Posterior cingulate gyrus (tissue), 11 donors: ENCODE results near the gene ORC3.
"Not testable (repeated sequence)": the region's sequence is repeated elsewhere in the genome, so short reads cannot be mapped to it uniquely, and the experiment has no call there.

Source experiments
- DNase-seq, 10 donors: peaks; one replicate each; pipeline versions ENCODE4 v3.0.0 to v3.0.0-alpha.2; 2020 to 2021; ENCODE audit warnings: mixed read lengths in 3 of 10
- intact Hi-C: fragments of 100-400 bp; cut with DNase I; formaldehyde crosslinking; loops from one replicate; pipeline ENCODE4 v1.15.1; 2023

ORC3 gene

DNA sequence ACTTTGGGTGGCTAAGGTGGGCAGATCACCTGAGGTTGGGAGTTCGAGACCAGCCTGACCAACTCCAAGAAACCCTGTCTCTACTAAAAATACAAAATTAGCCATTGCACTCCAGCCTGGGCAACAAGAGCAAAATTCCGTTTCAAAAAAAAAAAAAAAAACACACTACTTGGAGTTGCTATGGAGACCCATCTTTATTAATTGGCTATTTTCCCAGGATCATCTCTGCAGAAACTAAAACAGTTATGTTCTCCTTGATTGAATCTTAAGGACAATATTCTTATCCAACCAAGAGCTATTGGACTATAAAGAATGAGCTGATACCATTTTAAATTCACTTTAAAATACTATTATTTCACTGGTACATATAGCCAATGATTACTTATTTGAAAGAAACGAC lies 97.4 kb downstream of the ORC3 start:
- intact Hi-C loops, result no loop called here
- DNase-seq, result no peak

DNA sequence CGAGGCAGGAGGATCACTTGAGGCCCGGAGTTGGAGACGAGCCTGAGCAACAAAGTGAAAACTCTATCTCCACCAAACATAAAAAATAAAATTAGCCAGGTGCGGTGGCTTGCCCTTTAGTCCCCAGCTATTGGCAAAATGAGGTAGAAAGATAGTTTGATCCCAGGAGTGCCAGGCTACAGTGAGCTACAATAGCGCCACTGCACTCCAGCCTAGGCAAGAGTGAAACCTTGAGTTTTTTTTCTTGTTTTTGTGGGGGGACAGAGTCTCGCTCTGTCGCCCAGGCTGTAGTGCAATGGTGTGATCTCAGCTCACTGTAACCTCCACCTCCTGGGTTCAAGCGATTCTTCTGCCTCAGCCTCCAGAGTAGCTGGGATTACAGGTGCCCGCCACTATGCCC lies 98.0 kb downstream of the ORC3 start:
- intact Hi-C loops, DNase-seq: not testable (repeated sequence)

DNA sequence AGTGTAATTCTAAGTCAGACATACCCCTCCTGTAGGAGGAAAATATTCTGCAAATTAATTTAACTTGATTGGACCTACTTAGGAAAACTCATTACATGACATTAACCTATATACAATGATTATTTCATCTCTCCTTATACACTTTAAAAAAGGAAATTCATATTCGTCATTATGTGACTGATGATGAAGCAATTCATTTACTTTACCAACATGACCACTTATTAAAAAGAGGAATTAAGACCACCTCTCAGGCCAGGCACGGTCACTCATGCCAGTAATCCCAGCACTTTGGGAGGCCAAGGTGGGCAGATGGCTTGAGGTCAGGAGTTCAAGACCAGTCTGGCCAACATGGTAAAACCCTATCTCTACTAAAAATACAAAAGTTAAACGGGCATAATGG lies 100.5 kb downstream of the ORC3 start:
- no peak for DNase-seq
- intact Hi-C loops, result no loop called here

DNA sequence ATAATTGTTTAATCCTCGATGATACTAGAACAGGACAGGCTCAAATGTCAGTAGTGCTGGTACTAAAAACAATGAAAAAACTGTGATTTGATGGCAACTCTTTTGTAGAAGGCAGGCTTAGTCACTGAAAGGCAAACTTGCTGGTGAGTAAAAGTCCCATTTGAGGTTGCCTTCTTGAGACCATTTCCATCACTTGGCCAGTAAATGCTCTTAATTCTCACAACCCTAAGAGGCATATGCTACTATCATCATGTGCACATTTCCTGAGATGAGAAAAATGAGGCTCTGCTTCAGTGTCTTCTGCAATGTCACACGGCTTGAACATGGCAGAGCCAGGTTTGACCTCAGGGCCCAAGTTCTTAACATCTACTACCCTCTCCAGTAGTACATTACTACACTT lies 102.2 kb downstream of the ORC3 start:
- no peak for DNase-seq
- intact Hi-C loops, result no loop called here

DNA sequence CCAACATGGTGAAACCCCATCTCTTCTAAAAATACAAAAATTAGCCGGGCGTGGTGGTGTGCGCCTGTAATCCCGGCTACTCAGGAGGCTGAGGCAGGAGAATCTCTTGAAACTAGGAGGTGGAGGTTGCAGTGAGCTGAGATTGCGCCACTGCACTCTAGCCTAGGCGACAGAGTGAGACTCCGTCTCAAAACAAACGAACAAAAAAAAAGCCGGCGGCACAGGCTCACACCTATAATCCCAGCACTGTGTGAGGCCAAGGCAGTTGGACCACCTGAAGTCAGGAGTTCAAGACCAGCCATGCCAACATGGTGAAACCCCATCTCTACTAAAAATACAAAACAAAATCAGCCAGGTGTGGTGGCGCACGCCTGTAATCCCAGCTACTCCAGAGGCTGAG lies 106.9 kb downstream of the ORC3 start:
- DNase-seq, intact Hi-C loops: not testable (repeated sequence)

DNA sequence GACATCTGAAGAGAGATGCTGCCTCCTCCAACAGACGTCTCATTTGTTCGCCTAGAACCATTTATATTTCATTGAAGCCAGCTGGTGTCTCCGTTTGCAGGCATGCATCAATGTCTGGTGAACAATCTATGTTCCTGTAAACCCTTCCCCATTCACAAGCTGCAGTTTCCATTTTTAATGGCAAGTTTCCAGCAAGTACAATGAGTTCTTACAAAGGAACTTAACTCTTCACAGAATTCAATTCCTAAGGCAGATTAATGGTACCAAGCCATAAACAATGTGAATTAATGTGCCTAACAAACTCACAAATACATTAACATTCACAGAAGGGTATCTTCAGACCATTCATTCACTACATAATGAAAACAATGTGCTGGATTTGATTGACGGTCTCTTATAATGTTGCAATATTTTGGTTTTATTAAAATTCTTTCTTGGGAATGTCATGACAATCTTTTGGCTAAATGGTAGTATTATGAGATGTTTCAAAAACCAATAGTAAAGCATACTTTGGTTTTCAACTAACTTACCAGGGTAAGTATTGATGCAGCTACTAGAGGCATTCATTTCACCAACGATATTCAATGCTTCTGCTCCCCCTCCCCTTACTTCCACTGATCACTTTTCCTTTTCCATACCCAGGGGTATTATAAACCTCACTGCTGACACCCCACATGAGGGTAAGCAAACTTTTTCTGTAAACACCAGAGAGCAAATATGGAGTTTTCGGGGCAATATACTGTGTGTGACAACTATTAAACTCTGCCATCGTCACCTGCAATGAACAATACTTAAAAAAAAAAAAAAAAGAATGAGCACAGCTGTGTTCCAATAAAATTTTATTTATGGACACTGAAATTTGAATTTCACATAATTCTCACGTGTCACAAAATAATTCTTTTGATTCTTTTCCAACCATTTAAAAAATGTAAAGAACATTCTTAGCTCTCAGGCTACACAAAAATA lies 107.9 kb downstream of the ORC3 start:
- no peak for DNase-seq
- intact Hi-C loops, result no loop called here

DNA sequence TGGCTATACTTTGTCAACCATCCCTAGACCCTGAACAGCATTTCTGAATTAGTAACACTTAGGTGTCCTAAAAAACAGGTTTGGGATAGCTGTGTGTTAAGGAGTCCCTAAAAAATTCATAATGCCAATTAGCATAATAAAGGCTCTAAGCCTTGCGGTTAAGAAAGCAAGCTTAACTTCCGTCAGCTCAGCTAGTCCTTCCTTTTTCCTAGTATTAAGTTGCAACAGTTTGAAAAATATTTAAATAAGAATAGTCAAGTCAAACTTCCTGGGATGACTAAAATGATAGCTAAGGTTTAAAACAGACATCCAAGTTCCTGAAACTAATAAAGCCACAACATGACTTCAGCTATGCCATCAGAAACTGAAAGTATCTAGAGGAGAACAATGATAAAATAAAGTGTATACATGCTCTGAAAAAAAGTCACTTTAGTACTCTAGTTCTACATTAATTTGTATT lies 108.6 kb downstream of the ORC3 start:
- intact Hi-C loops, result no loop called here
- no peak for DNase-seq

DNA sequence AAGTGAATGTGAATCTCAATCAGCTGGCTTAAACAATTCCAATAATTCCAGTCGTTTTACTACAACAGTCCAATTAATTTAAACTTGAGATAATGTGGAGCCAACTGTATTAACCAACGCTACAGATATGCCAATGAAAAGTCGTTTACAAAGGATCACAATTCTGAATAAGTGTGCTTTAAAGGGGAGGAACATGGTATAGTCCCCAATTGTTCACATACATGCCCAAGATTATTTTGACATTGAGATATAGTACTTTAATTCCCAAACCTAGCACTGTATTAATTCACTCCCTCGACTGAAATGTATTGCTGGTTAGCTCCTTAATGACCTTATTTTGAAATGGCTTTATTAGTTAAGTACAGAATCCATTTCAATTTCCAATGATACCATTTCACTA lies 109.6 kb downstream of the ORC3 start:
- DNase-seq, result no peak
- intact Hi-C loops, result no loop called here

DNA sequence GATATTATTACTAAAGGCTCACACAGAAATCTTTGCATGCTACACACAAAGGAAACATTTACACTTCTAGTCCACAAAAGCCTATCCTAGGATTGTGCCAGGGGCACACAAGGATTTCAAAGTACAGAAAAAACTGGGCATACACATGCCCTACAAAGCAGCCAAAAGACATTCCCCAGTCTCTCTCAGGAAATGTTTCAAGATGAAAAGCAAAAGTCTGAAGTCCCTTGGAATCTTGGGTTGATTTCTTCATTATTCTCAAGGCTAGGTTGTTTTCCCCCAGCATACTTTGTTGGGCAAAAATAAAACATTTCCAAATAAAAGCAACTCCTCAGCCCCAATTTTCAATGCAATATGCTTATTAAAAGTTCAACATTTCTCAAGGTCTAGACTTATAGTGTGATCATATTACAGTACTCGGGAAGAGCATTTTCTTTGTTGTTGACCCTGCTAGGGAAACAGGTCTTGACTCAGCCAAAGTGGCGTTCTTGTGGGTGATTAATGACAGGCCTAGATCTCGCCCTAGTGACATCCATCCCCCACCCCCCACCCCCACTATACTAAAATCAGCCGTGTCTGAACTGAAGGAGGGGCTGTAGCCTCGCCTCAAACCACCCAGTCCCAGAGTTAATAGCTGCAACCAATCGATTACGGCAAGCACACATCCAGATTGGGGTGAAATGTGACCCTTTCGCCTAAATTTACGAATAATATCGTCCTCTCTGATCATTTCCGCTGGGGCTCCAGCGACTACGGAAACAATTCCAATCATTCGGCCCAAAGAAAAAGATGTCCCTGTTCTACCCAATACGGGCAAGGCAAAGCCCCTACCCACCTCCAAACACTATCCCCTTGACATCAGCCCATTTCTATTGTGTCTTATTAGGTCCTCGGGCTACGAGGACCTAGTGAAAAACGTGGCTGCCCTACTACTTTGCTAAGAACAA lies 110.7 kb downstream of the ORC3 start:
- intact Hi-C loops, result loop anchor here (2.0 to 10.0 kb wide), 2 partner anchors 22 to 116 kb away; partner anchors contain the start of gene RARS2
- DNase-seq, result no peak

DNA sequence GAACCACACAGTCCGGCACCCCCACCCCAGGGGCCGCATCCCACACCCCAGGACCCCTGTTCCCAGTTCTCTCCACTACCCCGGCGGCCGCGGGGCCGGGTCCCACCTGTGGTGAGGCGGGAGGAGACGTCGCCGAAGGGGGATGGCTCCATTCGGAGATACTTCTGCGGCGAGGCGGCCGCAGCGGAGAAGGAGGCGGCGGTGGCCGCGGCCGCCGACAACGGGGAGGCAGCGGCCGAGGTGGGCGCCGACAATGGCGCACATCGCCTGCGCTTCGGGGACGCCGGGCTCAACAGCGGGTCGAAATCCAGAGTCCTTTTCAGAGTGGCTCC lies 111.4 kb downstream of the ORC3 start:
- intact Hi-C loops, result loop anchor here (2.0 to 10.0 kb wide), 2 partner anchors 21 to 117 kb away; partner anchors contain the start of gene RARS2
- peak in 4 of 10 donors; percentile 31 to 87 (median 72) for DNase-seq

DNA sequence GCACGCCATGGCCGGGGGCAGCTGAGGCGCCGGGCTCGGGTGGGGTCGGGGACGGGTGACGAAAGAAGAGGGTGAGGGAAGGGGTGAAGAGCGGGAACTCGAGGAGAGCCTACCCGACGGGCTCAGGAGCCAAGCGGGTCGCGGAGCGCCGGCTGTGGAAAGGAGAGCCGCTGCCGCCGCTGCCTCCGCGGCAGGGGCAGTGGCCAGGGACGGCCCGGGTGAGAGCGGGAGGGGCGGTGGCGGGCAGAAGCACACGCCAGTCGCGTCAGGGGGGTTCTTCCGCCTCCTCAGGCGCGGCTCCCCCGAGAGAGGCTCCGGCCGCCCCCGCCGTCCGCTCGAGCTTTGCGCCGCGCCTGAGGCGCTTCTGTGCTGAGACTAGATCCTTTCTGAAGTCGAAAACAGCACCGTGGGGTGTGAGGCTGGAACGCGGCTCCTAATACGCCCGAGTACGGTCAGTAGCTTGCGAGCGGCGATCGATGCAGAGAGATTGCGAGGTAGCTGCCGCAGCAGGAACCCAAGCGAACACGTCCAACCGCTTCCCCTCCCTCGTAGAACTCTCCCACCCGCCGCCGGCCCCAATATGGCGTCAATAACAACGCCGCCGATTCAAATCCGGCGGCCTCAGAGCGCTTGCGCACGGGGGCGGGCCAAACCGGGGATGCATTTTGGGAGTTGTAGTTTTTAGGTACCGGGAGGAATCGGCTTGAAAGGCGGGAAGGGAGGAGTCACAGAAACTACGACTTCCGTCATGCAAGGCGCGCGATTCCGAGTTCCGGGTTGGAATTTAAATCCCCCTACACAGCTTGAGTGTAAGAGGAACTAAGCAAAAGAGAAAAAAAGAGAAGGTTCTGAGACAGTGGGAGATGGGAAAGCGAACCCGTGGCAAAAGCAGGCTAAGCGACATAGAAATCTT lies 112.0 kb downstream of the ORC3 start, which contains the start of gene AKIRIN2:
AKIRIN2 (minus strand) TSS at position 558 of the 913 bp plus-strand sequence; CDS start at position 9, 549 bp downstream.
- peak; percentile 92 to 99 (median 96) for DNase-seq
- intact Hi-C loops, result loop anchor here (1.0 to 10.0 kb wide), 3 partner anchors 21 to 230 kb away; partner anchors contain the start of genes RARS2 and SLC35A1

DNA sequence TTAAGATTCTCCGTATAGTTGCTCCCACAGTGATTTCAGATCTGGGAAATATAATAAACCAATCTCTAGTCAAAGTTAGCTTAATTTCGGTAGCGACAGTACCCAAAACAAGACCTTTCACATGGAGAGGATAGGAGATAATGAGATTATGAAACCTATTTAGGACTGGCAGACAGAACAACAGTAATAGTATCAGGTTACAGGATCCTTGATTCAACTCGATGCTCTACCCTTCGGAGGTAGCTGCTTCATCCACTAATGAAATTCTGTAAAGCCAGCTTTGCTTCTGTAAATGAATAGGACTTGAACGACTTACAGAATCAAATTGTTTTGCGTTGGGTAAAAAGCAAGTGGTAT lies 112.6 kb downstream of the ORC3 start:
- no peak for DNase-seq
- intact Hi-C loops, result loop anchor here (1.0 to 10.0 kb wide), 2 partner anchors 118 to 230 kb away; partner anchors contain the start of genes RARS2 and SLC35A1

DNA sequence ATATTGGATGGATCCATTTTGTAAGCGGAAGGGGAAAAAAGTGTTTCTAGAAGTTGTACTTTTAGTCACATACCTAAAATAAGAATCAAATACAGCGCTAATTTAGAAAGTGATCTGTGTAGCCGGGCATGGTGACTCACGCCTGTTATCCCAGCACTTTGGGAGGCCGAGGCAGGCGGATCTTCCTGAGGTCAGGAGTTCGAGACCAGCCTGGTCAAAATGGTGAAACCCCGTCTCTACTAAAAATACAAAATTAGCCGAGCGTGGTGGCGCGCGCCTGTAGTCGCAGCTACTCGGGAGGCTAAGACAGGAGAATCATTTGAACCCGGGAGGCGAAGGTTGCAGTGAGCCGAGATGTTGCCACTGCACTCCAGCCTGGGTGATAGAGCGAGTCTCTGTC lies 113.1 kb downstream of the ORC3 start:
- not testable (repeated sequence) for DNase-seq
- intact Hi-C loops, result loop anchor here (10.0 kb wide), 1 partner anchor 118 kb away; the partner anchor contains the start of gene RARS2

DNA sequence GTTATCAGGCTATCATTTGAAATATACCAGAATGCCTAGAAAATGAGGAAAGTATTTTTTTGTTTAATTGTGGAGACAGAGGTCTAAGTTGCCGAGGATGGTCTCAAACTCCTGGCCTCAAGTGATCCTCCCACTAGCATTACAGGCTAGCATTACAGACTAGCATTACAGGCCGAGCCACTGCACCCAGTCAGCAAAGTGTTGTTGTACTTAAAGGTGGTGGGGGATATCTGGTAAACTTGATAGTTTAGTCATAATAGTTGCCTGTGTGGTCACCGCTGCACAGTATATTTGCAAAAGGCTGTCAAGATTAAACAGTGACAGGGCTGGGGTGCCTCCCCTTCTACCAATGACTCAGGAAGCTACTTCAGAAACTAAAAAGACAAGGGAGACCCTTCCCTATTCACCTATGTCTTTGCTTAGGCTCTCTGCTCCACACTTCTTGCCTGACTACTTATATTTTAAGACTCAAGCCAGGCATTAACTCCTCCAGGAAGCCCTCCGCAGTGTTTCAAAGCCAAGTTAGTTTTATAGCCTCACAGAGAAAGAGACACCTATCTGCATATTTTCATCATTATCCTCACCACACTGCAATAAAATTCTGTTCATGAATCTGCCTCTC lies 115.2 kb downstream of the ORC3 start:
- intact Hi-C loops, result loop anchor here (10.0 kb wide), 1 partner anchor 120 kb away; the partner anchor contains the start of gene RARS2
- no peak for DNase-seq

DNA sequence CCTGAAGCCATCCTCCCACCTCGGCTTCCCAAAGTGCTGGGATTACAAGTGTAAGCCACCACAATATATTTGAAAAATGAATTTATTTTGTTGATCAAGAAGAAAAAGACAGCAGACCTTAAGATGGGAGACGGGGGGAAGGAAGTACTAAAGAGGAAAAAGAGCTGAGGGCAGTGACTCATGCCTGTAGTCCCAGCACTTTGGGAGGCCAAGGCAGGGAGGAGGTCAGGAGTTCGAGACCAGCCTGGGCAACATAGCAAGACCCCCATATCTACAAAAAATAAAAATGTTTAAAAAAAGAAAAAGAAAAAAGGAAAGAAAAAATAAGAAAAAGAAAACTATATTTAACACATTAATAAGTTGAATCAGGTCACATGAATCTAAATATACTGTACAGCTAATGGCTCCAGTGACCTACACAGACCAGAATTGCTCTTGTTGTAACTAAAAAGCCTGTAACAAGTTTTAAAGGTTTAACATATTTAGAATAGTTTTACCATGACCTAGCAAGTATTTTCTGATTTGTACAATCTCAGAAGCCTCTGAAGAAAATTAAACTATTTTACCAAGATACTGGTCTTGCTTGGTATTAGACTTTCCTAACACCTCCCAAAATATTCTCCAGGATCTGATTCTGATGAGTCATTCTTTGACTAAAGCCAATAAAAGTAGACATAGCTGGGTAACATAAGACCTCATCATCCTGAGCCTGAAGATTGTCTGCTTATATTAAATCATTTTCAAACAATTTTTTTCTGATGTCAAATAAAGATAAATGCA lies 116.4 kb downstream of the ORC3 start:
- intact Hi-C loops, result loop anchor here (10.0 kb wide), 1 partner anchor 122 kb away; the partner anchor contains the start of gene RARS2
- no peak for DNase-seq

DNA sequence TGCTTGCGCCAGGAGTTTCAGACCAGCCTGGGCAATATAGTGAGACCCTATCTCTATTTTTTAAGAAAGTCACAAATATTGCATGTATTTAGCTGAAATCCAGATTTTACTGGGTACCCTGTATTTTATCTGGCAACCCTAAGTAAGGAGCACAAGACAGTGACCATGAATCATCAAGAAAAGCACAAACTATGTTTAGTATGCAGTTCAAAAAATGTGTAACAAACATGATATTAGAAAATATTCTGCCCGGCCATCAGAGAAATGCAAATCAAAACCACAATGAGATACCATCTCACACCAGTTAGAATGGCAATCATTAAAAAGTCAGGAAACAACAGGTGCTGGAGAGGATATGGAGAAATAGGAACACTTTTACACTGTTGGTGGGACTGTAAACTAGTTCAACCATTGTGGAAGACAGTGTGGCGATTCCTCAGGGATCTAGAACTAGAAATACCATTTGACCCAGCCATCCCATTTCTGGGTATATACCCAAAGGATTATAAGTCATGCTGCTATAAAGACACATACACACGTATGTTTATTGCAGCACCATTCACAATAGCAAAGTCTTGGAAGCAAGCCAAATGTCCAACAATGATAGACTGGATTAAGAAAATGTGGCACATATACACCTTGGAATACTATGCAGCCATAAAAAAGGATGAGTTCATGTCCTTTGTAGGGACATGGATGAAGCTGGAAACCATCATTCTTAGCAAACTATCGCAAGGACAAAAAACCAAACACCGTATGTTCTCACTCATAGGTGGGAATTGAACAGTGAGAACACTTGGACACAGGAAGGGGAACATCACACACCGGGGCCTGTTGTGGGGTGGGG lies 118.9 kb downstream of the ORC3 start:
- DNase-seq, result not testable (repeated sequence)
- intact Hi-C loops, result loop anchor here (10.0 kb wide), 1 partner anchor 124 kb away; the partner anchor contains the start of gene RARS2

DNA sequence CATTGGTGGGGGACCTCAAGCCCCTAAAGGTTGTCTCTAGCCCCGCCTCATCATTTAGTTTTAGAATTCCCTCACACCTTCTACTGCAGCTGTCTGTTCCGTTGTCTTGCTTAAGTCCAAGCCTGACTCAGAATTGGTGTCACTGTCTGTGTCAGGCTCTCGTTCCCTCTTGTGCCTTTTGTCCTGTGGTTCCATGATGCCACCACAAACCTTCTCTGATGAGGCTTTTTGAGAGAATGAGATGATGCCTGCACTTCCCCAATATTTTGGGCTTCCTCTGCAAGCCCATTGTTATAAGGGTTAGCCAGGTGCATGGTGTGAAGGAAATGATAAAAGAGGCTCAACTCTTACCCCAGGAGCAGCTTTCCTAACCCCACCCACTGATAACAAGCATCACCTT lies 120.2 kb downstream of the ORC3 start:
- DNase-seq, result no peak
- intact Hi-C loops, result no loop called here
